ENCODE measurements around the gene ZSWIM3.

GRCh38 chr20:45920462-45921336 is 63.3 kb downstream of the ZSWIM3 start:
- TF ChIP-seq ZFP30 (CRISPR knock-in tag; IDR thresholded peaks at IDR 0.05) (no peak), ZNF70 (CRISPR knock-in tag; IDR thresholded peaks at IDR 0.05) (no peak), PATZ1 (CRISPR knock-in tag; IDR thresholded peaks at IDR 0.05; ENCODE audit: borderline replicate concordance) (no peak), ARNTL (CRISPR knock-in tag; IDR thresholded peaks at IDR 0.05; ENCODE audit: borderline replicate concordance, low read depth) (no peak), ZFP3 (CRISPR knock-in tag; IDR thresholded peaks at IDR 0.05) (no peak), RARB (CRISPR knock-in tag; IDR thresholded peaks at IDR 0.05) (no peak), OSR1 (CRISPR knock-in tag; IDR thresholded peaks at IDR 0.05) (no peak), ISL1 (CRISPR knock-in tag; IDR thresholded peaks at IDR 0.05) (no peak)
